Body of pancreas (tissue), 4 donors: ENCODE data around the gene VPS4B. TPM values are rescaled to one million over a fixed set of nuclear protein-coding genes. Genes with fewer than 3 reads are reported as not detected.

Source experiments
- ATAC-seq: fragments of 150-250 bp; one replicate; pipeline ENCODE4 v1.9.1; 2016
- DNase-seq, 4 donors: peaks; one replicate each; pipeline ENCODE4 v3.0.0-alpha.2; 2019
- H3K27ac ChIP-seq, 4 donors: fragments of 200-600 bp; sonication (generic); 1 replicate in 3 of 4; 2 replicates in 1 of 4; pipeline versions ENCODE4 v1.5.1 to v1.6.1; 2016 to 2019; ENCODE audit warnings: mild to moderate bottlenecking in 1 of 4, mixed read lengths in 1 of 4, moderate library complexity in 1 of 4
- H3K27me3 ChIP-seq, 2 donors: fragments of 200-600 bp; sonication (generic); one replicate each; pipeline ENCODE4 v1.6.0; 2016; ENCODE audit warnings: mild to moderate bottlenecking in 1 of 2
- H3K36me3 ChIP-seq, 2 donors: fragments of 200-600 bp; sonication (generic); replicated peaks in 1 of 2; 2 replicates each; pipeline ENCODE4 v1.5.1; 2016; ENCODE audit warnings: low read depth in 2 of 2; ENCODE audit not compliant: insufficient read depth in 1 of 2
- H3K4me1 ChIP-seq: fragments of 200-600 bp; sonication (generic); one replicate; pipeline ENCODE4 v1.6.0; 2016
- H3K4me3 ChIP-seq, 2 donors: fragments of 200-600 bp; sonication (generic); 1 replicate in 1 of 2; 2 replicates in 1 of 2; pipeline ENCODE4 v1.5.1; 2016 to 2019
- H3K9me3 ChIP-seq, 3 donors: fragments of 200-600 bp; sonication (generic); 1 replicate in 2 of 3; 2 replicates in 1 of 3; pipeline ENCODE4 v1.5.1; 2016
- POLR2A ChIP-seq, 3 donors: fragments of 450-650 bp; IDR thresholded peaks; one replicate each; pipeline ENCODE4 v1.6.1; 2016; ENCODE audit warnings: antibody characterized with exemption in 3 of 3, mild to moderate bottlenecking in 2 of 3
- WGBS, 2 donors: methylation state at CpG; one replicate each; pipeline ENCODE4 v1.1.5; 2017; 5-methylcytosine and 5-hydroxymethylcytosine counted together
- intact Hi-C: fragments of 100-400 bp; cut with DNase I; formaldehyde crosslinking; loops from one replicate; pipeline ENCODE4 v1.15.1; 2023
- total RNA-seq, 2 donors: library from RNA; depleted of rRNA; stranded (reverse); fragments of >200 nt; gene quantifications; one replicate each; pipeline ENCODE4 v1.1.0, GENCODE V29; 2016
- TF ChIP-seq, protein P1 (sequence below), 7 experiments: fragments of 450-650 bp in 4 of 7; fragments of 200-600 bp in 3 of 7; sonication (generic) in 3 of 7; IDR thresholded peaks; one replicate each; pipeline ENCODE4 v1.5.1; 2016 to 2019; ENCODE audit warnings: antibody characterized with exemption in 7 of 7

Gene VPS4B
- 10 to 100 TPM; 16.2 to 20.2 TPM for total RNA-seq

GRCh38 chr18:63422087-63422863 is at the start of gene VPS4B:
Gene VPS4B (minus strand): TSS chr18:63422476. CDS start chr18:63422259, 217 bp downstream.
- intact Hi-C loops = no loop called here
- Histone ChIP-seq H3K4me3 (peak within 1 kb of the TSS; percentile 86 to 99), H3K36me3 (no peaks in the 10 kb centered on the region), H3K9me3 (no peaks in the 10 kb centered on the region), H3K27ac (peak within 1 kb of the TSS; percentile 83 to 95 (median 87)), H3K27me3 (no peaks in the 10 kb centered on the region), H3K4me1 (peaks cover 27% of the 10 kb centered on the region)
- DNase-seq (peak; percentile 99), ATAC-seq (peak; percentile 99)
- peak; percentile 66 to 93 (median 91) for TF ChIP-seq POLR2A (IDR thresholded peaks at IDR 0.05)
- TF ChIP-seq, protein P1, sequence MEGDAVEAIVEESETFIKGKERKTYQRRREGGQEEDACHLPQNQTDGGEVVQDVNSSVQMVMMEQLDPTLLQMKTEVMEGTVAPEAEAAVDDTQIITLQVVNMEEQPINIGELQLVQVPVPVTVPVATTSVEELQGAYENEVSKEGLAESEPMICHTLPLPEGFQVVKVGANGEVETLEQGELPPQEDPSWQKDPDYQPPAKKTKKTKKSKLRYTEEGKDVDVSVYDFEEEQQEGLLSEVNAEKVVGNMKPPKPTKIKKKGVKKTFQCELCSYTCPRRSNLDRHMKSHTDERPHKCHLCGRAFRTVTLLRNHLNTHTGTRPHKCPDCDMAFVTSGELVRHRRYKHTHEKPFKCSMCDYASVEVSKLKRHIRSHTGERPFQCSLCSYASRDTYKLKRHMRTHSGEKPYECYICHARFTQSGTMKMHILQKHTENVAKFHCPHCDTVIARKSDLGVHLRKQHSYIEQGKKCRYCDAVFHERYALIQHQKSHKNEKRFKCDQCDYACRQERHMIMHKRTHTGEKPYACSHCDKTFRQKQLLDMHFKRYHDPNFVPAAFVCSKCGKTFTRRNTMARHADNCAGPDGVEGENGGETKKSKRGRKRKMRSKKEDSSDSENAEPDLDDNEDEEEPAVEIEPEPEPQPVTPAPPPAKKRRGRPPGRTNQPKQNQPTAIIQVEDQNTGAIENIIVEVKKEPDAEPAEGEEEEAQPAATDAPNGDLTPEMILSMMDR (IDR thresholded peaks at IDR 0.05) = peak in 2 of 7 experiments; percentile 18 to 40
- WGBS, 2 donors = 0 to 1% methylated on average over 50 to 58 of the region's 58 CpGs

DNA sequence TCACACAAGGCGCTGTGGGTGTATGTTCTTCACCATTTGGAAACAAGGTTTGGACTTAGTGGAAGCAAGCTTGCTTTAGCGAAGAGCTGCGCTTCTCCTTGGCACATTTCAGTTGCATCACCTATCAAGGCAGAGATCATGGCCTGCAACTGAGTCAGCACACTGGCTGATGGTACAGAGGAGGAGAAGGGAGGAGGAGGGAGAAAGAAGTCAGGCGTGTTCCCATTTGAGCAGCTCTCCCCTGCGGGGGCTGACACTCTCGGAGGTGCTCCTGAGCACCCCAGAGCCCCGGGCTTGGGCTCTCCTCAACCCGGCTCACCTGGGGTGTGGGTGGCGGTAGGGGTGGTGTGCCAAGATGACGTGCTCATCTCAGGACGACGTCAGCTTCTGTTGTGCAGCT is 48.5 kb upstream of the VPS4B start:
- TF ChIP-seq, protein P1 (IDR thresholded peaks at IDR 0.05) = no peak
- TF ChIP-seq POLR2A (IDR thresholded peaks at IDR 0.05) = no peak
- WGBS, 2 donors = 81 to 84% methylated on average over 11 of the region's 12 CpGs
- no peaks in the 10 kb centered on the region for H3K9me3 ChIP-seq
- ATAC-seq (no peak), DNase-seq (no peak)
- intact Hi-C loops = no loop called here
- no peak overlapping the region for H3K4me3 ChIP-seq
- H3K27me3 ChIP-seq = no peaks in the 10 kb centered on the region
- no peaks in the 10 kb centered on the region for H3K4me1 ChIP-seq
- no peaks in the 10 kb centered on the region for H3K36me3 ChIP-seq
- no peak overlapping the region for H3K27ac ChIP-seq

DNA sequence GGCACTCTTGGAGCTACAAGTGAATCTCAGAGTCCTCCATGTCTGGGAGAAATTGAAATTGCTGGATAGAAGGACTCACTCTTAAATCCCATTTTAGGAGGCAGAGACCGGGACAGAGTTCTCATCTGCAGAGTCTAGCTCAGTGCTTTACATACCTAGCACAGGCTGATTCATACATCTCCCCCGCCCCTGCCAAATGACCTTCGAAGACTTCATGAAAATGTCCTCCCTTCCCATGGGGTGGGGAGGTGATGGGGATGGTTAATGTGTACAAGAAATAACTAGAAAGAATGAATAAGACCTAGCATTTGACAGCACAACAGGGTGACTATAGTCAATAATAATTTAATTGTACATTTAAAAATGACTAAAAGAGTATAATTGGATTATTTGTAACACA is 46.3 kb upstream of the VPS4B start:
- Histone ChIP-seq H3K27me3 (no peaks in the 10 kb centered on the region), H3K9me3 (no peaks in the 10 kb centered on the region), H3K4me3 (no peak overlapping the region), H3K4me1 (no peaks in the 10 kb centered on the region), H3K27ac (no peak overlapping the region), H3K36me3 (no peaks in the 10 kb centered on the region)
- intact Hi-C loops = no loop called here
- ATAC-seq (no peak), DNase-seq (no peak)
- TF ChIP-seq POLR2A (IDR thresholded peaks at IDR 0.05) = no peak
- 71 to 76% methylated on average over 3 of the region's 3 CpGs for whole genome bisulfite sequencing, 2 donors

DNA sequence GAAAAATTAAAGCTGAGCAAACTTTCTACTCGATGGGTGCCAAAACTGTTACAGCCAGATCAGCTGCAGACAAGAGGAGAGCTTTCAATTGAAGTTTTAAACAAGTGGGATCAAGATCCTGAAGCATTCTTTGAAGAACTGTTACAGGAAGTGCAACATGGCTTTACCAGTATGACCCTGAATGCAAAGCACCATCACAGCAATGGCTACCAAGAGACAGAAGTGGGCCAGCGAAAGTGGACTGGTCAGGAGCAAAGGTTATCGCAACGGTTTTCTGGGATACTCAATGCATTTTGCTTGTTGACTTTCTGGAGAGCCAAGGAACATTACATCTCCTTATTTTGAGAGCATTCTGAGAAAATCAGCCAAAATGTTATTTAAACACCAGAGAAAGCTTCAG is 45.4 kb upstream of the VPS4B start:
- no peaks in the 10 kb centered on the region for H3K9me3 ChIP-seq

GRCh38 chr18:63465059-63465458 is 42.8 kb upstream of the VPS4B start:
- intact Hi-C loops = no loop called here
- DNase-seq (no peak), ATAC-seq (no peak)
- Histone ChIP-seq H3K4me3 (no peak overlapping the region), H3K27ac (no peak overlapping the region), H3K4me1 (no peaks in the 10 kb centered on the region), H3K27me3 (no peaks in the 10 kb centered on the region), H3K9me3 (no peaks in the 10 kb centered on the region), H3K36me3 (no peaks in the 10 kb centered on the region)
- 66 to 70% methylated on average over 2 of the region's 2 CpGs for WGBS, 2 donors
- TF ChIP-seq, protein P1 (IDR thresholded peaks at IDR 0.05) = no peak
- TF ChIP-seq POLR2A (IDR thresholded peaks at IDR 0.05) = no peak

More for the DNA sequence above, 45.4 kb upstream of the VPS4B start:
- no peak overlapping the region for H3K4me3 ChIP-seq
- H3K27ac ChIP-seq = no peak overlapping the region
- intact Hi-C loops = no loop called here
- TF ChIP-seq, protein P1 (IDR thresholded peaks at IDR 0.05) = no peak
- no peak for TF ChIP-seq POLR2A (IDR thresholded peaks at IDR 0.05)
- H3K27me3 ChIP-seq = no peaks in the 10 kb centered on the region
- 58 to 69% methylated on average over 4 of the region's 4 CpGs for WGBS, 2 donors
- H3K36me3 ChIP-seq = no peaks in the 10 kb centered on the region
- H3K4me1 ChIP-seq = no peaks in the 10 kb centered on the region
- no peak for ATAC-seq
- DNase-seq = no peak
